Calu3 (cell line): ENCODE measurements around the gene HEATR3. TPM values are rescaled to one million over a fixed set of nuclear protein-coding genes. Genes with fewer than 3 reads are reported as not detected.

Experiments used
- BruUV-seq: library from RNA; stranded (reverse); fragments of 400-500 nt; replicated peaks from 2 replicates; lab custom pipeline; 2021; lab: Mats Ljungman, UMichigan
- CTCF ChIA-PET: fragments of 300-600 bp; sonication (Branson Sonifier 250); formaldehyde crosslinking; loops from one replicate; lab custom pipeline; 2022; ENCODE audit warnings: antibody characterized with exemption; lab: Charles Lee
- DNase-seq: peaks from one replicate; pipeline ENCODE4 v3.0.0; 2022
- H3K27ac Mint-ChIP-seq: one replicate; pipeline ENCODE4 v1.8.0; 2022; ENCODE audit warnings: mixed read lengths; ENCODE audit not compliant: unreplicated experiment
- H3K27me3 Mint-ChIP-seq: one replicate; pipeline ENCODE4 v1.8.0; 2022; ENCODE audit warnings: mixed read lengths; ENCODE audit not compliant: unreplicated experiment
- H3K36me3 Mint-ChIP-seq: one replicate; pipeline ENCODE4 v1.8.0; 2022; ENCODE audit warnings: mild to moderate bottlenecking, moderate library complexity, mixed read lengths; ENCODE audit not compliant: insufficient read depth, unreplicated experiment
- H3K4me1 Mint-ChIP-seq: one replicate; pipeline ENCODE4 v1.8.0; 2022; ENCODE audit warnings: mild to moderate bottlenecking, low read depth, mixed read lengths; ENCODE audit not compliant: unreplicated experiment
- H3K4me3 Mint-ChIP-seq: one replicate; pipeline ENCODE4 v1.8.0; 2022; ENCODE audit warnings: mild to moderate bottlenecking, low read depth, moderate library complexity, mixed read lengths; ENCODE audit not compliant: unreplicated experiment
- H3K9me3 Mint-ChIP-seq: one replicate; pipeline ENCODE4 v1.8.0; 2022; ENCODE audit warnings: low read depth, mixed read lengths; ENCODE audit not compliant: unreplicated experiment
- CTCF ChIP-seq: fragments of 200-600 bp; IDR thresholded peaks from one replicate; pipeline ENCODE4 v1.8.0; 2022; ENCODE audit warnings: antibody characterized with exemption; ENCODE audit not compliant: unreplicated experiment
- intact Hi-C: fragments of 100-400 bp; cut with micrococcal nuclease; formaldehyde crosslinking; loops from one replicate; pipeline ENCODE4 v1.10.0; 2022; ENCODE audit not compliant: unreplicated experiment
- total RNA-seq: library from RNA; stranded (reverse); gene quantifications from 2 replicates; pipeline ENCODE4 v1.2.3, GENCODE V29; 2022

The HEATR3 gene
- total RNA-seq, 1 experiment from 2014 or later, result 27.3 TPM

DNA sequence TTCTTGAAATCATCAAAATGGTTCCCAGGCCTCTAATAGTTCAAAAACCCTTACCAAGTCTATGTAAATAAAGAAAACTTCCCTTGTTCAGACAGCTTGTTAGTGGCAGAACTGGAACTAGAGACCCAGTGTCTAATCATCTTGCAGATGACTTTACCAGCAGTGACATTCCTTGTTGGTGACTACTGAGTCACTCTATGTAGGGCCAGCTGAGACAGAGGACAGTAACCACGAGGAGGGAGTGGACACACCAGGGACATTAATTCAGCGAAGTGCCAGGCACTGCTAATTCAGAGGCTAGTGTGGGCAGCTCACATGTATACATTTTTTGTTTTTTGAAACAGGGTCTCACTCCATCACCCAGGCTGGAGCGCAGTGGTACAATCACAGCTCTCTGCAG is 6.1 kb upstream of the HEATR3 start:
- Mint-ChIP-seq H3K27me3 (no peaks in the 10 kb centered on the region), H3K4me3 (no peak overlapping the region), H3K27ac (no peak overlapping the region), H3K9me3 (peaks cover 3% of the 10 kb centered on the region), H3K4me1 (no peaks in the 10 kb centered on the region), H3K36me3 (no peaks in the 10 kb centered on the region)
- TF ChIP-seq CTCF, result no peak
- no peak for DNase-seq
- intact Hi-C loops, result no loop called here
- CTCF ChIA-PET, result no interaction called here
- BruUV-seq, result no TSS peak

- no peak for DNase-seq
- Mint-ChIP-seq H3K27ac (no peak overlapping the region), H3K4me1 (peaks cover under 1% of the 10 kb centered on the region), H3K4me3 (no peak overlapping the region), H3K9me3 (peaks cover under 1% of the 10 kb centered on the region), H3K27me3 (no peaks in the 10 kb centered on the region), H3K36me3 (peaks cover 9% of the 10 kb centered on the region)
- no peak for TF ChIP-seq CTCF
- intact Hi-C loops, result no loop called here
- no TSS peak for BruUV-seq
- CTCF ChIA-PET, result no interaction called here
These were observed 4.4 kb upstream of the HEATR3 start for GRCh38 chr16:50061326-50061725.

DNA sequence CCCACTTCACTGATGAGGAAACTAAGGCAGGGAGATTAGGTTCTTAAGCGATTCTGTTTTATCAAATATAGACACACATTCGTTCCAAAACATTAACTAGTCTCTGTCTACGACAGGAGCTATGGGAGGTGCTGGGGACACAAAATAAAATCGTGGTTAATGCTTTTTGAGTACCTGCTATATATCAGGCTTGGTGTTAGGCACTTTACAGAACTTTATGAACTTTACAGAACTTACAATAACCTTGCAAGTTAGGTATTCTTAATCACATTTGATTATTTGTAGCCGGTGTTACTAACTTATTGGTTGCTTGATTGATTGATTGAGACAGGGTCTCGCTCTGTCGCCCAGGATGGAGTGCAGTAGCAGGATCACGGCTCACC is 538 bp upstream of the HEATR3 start:
- no peaks in the 10 kb centered on the region for H3K9me3 Mint-ChIP-seq
- H3K27ac Mint-ChIP-seq, result peak overlapping the region; percentile 42
- CTCF ChIA-PET, result interaction anchor here (0.6 to 3.4 kb wide), 6 partner anchors 29 to 145 kb away, joined by 3 to 32 read pairs (median 5); partner anchors contain the start of gene CNEP1R1
- H3K27me3 Mint-ChIP-seq, result no peaks in the 10 kb centered on the region
- intact Hi-C loops, result loop anchor here (5.0 kb wide), 1 partner anchor 147 kb away; no protein-coding TSS in a partner anchor
- TSS peak; percentile 64 for BruUV-seq
- peaks cover 34% of the 10 kb centered on the region for H3K36me3 Mint-ChIP-seq
- H3K4me1 Mint-ChIP-seq, result peaks cover 25% of the 10 kb centered on the region
- peak overlapping the region; percentile 75 for H3K4me3 Mint-ChIP-seq
- no peak for TF ChIP-seq CTCF
- no peak for DNase-seq

DNA sequence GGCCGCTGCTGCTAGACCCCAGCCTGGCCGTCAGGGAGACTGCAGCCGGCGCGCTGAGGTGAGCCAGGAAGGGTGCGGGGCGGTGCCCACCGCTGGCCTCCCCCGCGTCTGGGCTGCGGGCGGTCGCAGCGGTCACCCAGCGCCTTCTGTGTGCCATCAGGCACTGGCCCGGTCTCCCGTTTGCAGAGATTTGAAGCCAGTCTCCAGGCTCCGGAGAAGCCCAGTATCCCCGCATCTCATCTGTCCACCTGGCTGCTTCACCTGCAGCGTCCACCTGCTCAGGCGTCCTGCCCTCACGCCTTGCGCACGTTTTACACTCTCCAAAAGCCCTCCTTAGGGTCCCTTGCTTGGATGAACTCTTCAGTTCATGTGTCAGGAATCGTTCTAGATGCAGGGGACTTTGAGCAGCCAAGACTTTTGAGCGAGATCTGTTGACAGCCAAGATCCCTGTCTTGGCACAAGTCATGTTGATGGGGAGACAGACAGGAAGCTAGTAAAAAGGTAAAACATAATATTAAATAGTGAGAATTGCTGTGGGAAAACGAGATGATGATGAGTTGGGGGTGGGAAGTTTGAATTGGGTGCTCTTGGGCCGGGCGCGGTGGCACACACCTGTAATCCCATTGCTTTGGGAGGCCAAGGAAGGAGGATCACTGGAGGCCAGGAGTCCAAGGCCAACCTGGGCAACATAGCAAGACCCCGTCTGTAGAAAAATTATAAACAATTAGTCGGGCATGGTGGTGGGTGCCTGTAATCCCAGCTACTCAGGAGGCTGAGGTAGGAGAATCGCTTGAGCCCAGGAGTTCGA is 916 bp downstream of the HEATR3 start:
- Mint-ChIP-seq H3K27ac (peak overlapping the region; percentile 7), H3K4me1 (peaks cover 25% of the 10 kb centered on the region), H3K9me3 (no peaks in the 10 kb centered on the region), H3K4me3 (peak overlapping the region; percentile 75), H3K36me3 (peaks cover 39% of the 10 kb centered on the region), H3K27me3 (no peaks in the 10 kb centered on the region)
- CTCF ChIA-PET, result interaction anchor here (0.5 to 3.4 kb wide), 7 partner anchors 25 to 183 kb away, joined by 3 to 32 read pairs (median 6); partner anchors contain the start of gene CNEP1R1
- intact Hi-C loops, result loop anchor here (2.0 to 5.0 kb wide), 2 partner anchors 42 to 146 kb away; partner anchors contain the start of gene CNEP1R1
- DNase-seq, result no peak
- no TSS peak for BruUV-seq
- no peak for TF ChIP-seq CTCF
